DMS114 treated with DMSO at 0.1 percent for 48 hours (cell line): ENCODE results near the gene NME9.

ENCODE experiments used
- DNase-seq: peaks from one replicate; lab custom pipeline; 2025; ENCODE audit not compliant: unreplicated experiment; lab: John Stamatoyannopoulos, UW

NME9 gene

GRCh38 chr3:138363322-138363721 is 33.7 kb upstream of the NME9 start:
- DNase-seq, result no peak

- DNase-seq, result no peak
These were observed 32.9 kb upstream of the NME9 start for GRCh38 chr3:138362538-138362937.

- DNase-seq, result no peak
These were observed 31.9 kb upstream of the NME9 start for GRCh38 chr3:138361561-138361971.

- DNase-seq, result no peak
These were observed 31.3 kb upstream of the NME9 start for GRCh38 chr3:138360869-138361525.

GRCh38 chr3:138359919-138360868 is 30.5 kb upstream of the NME9 start:
- DNase-seq, result no peak

DNA sequence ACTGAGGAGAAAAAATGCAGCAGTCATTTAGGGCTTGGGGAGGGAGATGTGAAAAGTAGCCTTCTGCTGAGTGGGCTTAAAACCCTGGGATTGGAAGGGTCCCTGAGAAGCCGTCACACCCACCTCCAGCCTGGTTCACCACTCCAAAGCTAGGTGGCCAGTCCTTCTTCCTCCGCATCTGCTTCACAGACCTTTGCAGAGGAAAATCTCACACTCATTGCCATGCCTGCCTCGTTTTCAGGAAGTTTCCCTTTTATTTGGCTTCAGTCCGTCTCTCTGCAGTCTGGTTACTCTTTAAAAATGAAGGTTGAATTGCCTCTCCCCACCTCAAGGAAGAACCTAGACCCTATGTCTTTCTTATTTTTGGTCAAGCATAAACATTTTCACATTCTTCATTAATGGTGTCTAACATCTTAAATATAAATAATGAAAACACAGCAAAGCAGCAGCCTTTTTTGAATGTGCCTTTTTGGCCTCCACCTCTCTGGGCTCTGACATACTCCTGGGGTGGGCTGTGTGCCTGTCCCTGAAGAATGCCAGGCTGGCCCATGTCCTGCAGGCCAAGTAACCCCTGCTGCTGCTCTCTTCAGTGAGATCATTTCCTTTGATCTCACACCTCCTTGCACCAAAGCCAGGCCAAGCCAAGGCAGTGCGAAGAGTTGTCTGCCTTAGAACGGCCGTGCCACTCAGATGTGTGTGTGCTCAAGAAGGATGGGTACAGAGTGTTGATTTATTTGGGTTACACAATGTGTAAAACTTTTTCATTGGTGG is 29.7 kb upstream of the NME9 start:
- no peak for DNase-seq

DNA sequence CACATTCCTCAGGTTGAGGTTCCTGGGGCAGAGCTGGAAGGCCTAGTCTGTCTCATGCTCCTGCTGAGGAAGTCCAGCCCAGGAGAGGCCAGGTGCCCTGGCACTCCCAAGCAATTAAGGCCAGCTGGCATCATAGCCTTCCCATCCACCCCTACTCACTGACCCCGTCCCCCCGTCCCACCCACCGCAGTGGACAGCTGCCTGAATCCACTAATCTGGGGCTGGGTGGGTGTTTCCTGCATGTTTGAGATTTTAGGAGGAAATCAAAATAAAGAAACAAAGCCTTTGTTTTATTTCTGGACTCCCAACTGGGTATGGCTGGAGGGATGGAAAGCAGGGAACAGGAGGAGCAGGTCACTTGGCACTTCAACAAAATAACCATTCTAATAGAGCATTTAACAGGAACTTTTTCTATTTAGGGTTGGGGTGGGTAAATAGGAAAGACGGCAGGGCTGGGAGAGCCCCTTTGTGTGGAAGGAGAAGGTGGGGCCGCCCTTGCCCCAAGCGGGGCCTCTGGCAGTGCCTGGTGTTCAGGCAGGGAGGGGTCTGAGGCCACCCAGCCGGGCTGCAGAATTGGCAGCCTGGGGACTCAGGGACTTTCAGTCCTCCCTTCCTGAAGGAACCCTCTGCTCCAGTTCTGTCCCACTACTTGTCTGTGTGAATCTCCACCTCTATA is 27.2 kb upstream of the NME9 start:
- DNase-seq, result no peak

- no peak for DNase-seq
These were observed 25.4 kb upstream of the NME9 start for GRCh38 chr3:138355071-138355470.

GRCh38 chr3:138354376-138354775 is 24.7 kb upstream of the NME9 start:
- no peak for DNase-seq

GRCh38 chr3:138351916-138352550 is 22.4 kb upstream of the NME9 start:
- DNase-seq, result no peak

DNA sequence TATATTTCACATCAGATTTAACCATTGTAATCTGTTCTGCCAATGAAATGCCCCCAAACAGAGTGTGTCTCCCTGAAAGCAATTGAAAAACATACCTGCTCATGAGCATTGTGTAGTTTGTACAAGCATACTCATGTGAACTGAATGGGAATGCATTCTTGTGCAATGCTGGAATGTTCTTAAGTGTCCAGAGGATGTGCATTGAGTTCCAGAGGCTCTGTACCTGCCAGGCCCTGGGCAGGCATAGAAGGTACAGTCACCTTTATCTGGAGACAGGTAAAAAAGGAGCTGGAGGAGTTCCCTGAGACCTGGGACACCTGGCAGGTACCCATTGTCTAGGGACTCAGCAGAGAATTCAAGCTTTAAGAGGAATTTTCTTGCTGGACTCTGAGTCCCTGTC is 21.5 kb upstream of the NME9 start:
- no peak for DNase-seq

GRCh38 chr3:138349926-138350665 is 20.4 kb upstream of the NME9 start:
- DNase-seq, result no peak

DNA sequence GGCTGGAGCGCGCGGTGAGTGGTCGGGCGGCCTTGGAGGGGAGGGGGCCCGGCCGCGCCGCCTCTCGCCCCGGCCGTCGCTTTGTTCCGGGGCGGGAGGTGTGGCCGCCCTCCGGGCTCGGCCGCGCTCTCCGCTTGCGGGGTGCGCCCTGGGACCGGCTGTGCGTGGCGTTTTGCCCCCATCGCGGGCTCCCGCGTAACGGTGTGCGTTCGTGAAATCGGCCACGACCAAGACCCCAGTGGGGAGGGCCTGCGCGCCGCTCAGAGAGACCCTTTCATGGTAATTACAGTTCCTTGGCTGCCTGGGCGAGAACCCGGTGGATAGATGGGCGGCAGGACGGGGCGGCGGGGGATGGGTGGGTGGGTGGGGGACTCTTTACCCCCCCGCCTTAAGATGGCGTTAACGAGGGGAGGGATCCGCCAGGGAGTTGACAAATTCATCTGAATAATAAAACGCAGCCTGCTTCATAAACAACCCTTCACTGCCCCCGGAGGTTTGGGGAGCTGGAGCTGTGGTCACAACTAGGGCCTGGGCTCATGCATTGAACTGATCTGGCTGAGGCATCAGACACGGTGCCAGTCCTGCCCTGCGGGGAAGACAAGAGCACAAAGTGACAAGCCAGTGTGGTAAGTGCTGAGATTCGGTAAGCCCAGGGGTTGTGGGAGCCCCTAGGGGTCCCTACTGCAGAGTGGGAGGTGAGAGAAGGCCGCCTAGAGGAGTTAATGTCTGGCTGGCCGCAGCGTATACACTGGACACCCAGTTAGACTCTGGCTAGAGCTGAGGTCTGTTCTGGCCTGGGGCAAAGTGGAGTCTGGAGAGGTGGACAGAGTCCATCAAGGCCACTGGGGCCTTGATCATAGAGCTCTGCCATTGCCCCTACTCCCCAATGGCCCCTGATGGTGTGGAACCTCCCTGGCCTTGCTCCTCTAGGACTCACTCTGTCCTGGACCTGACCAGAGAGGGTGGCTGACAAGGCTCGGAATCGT is 19.4 kb upstream of the NME9 start:
- peak; percentile 25 for DNase-seq

DNA sequence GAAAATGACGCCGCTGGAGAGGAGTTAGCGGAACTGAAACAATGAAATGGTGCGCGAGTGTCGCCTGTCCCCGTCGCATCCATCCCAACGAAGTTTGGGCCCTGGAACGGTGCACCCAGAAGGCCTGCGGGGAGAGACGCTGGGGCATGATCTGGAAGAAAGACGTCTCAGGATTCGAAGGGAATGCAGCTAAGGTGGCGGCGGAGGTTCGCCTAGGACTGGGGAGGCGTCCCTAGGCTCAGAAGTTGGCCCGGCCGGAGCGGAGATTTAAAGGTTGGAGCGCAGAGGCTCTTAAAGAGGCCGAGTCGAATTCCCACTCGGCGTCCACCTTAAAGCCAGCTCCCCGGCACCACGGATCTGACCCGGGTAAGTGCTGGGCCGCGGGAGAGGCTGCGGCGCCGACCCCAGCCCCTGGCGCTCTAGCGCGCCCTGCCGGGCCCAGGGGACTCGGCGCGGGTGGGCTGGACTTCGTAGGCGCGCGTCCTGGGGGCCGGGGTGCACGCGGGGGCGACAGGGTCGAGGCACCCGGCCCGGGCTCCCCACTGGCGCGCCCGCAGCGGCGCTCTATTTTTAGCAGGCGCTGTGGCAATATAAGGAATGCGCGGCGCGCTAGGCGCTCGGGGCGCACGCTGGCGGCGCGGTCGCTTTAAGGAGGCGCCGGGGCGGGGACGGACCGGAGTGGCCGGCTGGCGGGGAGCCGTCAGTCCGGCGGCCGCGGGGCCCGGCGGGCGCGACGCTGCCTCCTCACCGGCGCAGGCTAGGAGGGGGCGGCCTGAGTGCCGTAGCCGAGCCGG is 18.5 kb upstream of the NME9 start, which contains the start of gene MRAS:
Gene MRAS, plus strand, starts transcription at position 620 of the 794 bp plus-strand sequence. CDS start 24,305 bp downstream, outside the sequence.
- DNase-seq, result peak; percentile 19

- DNase-seq, result no peak
These were observed 15.1 kb upstream of the NME9 start for GRCh38 chr3:138344754-138345153.

- DNase-seq, result no peak
These were observed 10.9 kb upstream of the NME9 start for GRCh38 chr3:138340511-138340910.

GRCh38 chr3:138338811-138339210 is 9.2 kb upstream of the NME9 start:
- no peak for DNase-seq

DNA sequence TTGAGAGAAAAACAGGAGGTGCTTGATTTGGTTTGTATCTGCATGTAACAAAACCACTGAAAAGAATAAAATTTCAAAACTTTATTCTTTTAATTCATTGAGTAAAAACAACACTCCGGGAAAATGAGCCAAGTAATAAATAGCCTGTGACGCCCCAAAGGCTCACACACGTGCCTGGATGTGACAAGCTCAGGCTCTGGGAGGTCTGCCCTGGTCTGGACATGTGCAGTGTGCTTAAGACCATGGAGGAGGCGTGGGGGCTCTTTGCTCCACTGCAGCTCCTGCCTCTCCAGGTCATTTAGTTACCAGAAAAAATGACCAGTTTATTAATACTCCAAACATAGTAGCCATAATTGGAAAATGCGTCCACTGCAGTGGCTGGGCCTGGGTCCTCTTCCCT is 8.6 kb upstream of the NME9 start:
- no peak for DNase-seq
